K562 (cell line): Measurements from ENCODE around the gene TLX3. TPM values are rescaled to one million over a fixed set of nuclear protein-coding genes. Genes with fewer than 3 reads are reported as not detected.

Experiments used
- ATAC-seq: fragments of 200-7000 bp; cut with Tn5 transposase; 3 replicates; pipeline ENCODE4 v1.9.1; 2020; ENCODE audit warnings: moderate library complexity
- BruUV-seq: library from RNA; stranded (reverse); fragments of 400-500 nt; replicated peaks from 2 replicates; lab custom pipeline; 2021; lab: Mats Ljungman, UMichigan
- CTCF ChIA-PET: fragments of 300-600 bp; formaldehyde crosslinking; extraction: SDS; loops from one replicate; lab custom pipeline; 2021; ENCODE audit warnings: low intra/inter-chr PET ratio; lab: Yijun Ruan, JAX
- POLR2A ChIA-PET: fragments of 300-600, 350-650 bp; sonication (Branson Sonifier 250); formaldehyde crosslinking; extraction: SDS; loops from one replicate; lab custom pipeline; 2021; ENCODE audit warnings: antibody characterized with exemption, inconsistent platforms; lab: Yijun Ruan, JAX
- DNase-seq, 4 experiments: peaks; one replicate each; pipeline versions ENCODE4 v3.0.0 to v3.0.0-alpha.2; 2011 to 2018; ENCODE audit warnings: low spot score in 3 of 4, mixed read lengths in 3 of 4; ENCODE audit errors: extremely low read depth in 1 of 4
- FAIRE-seq: peaks from 2 replicates; lab custom pipeline; 2011; peaks lifted over from hg19 to GRCh38; lab: Jason Lieb, UNC
- H2AFZ ChIP-seq: 2 replicates; pipeline ENCODE4 v1.6.0; 2011; ENCODE audit warnings: low read depth, low read length, control low read depth, inconsistent platforms
- H3K27ac ChIP-seq: fragments of 200-600 bp; 3 replicates; pipeline ENCODE4 v1.8.0; 2011; ENCODE audit warnings: low read depth, mild to moderate bottlenecking, control low read depth, inconsistent platforms, low read length, moderate library complexity, mixed read lengths; ENCODE audit errors: extremely low read depth
- H3K27me3 ChIP-seq, 2 experiments: fragments of 300-600 bp in 1 of 2; 2 replicates in 1 of 2; 3 replicates in 1 of 2; pipeline versions ENCODE4 v1.6.0 to v1.8.0; 2011; ENCODE audit warnings: inconsistent platforms in 2 of 2, low read length in 2 of 2, mild to moderate bottlenecking in 1 of 2, mixed read lengths in 1 of 2, moderate library complexity in 1 of 2; ENCODE audit not compliant: control insufficient read depth in 2 of 2, insufficient read depth in 2 of 2
- H3K36me3 ChIP-seq: fragments of 300-600 bp; 3 replicates; pipeline ENCODE4 v1.8.0; 2011; ENCODE audit warnings: mild to moderate bottlenecking, low read length, inconsistent platforms; ENCODE audit not compliant: control insufficient read depth, insufficient read depth
- H3K4me1 ChIP-seq, 2 experiments: fragments of 200-600 bp in 1 of 2; replicated peaks in 1 of 2; 2 replicates in 1 of 2; 3 replicates in 1 of 2; pipeline versions ENCODE4 v1.5.1 to v1.8.0; 2011; ENCODE audit warnings: inconsistent platforms in 2 of 2, low read length in 2 of 2, mild to moderate bottlenecking in 1 of 2, mixed read lengths in 1 of 2, moderate library complexity in 1 of 2; ENCODE audit not compliant: control insufficient read depth in 2 of 2, insufficient read depth in 2 of 2
- H3K4me2 ChIP-seq: 2 replicates; pipeline ENCODE4 v1.6.1; 2011; ENCODE audit warnings: low read length, control low read depth, inconsistent platforms, mixed read lengths; ENCODE audit not compliant: insufficient read depth
- H3K4me3 ChIP-seq: fragments of 200-600 bp; sonication (generic), shearing (Covaris generic); 2 replicates; pipeline ENCODE4 v1.5.1; 2016; ENCODE audit warnings: control low read depth, inconsistent platforms
- H3K79me2 ChIP-seq: fragments of 200-600 bp; 3 replicates; pipeline ENCODE4 v1.8.0; 2011; ENCODE audit warnings: low read length, inconsistent platforms; ENCODE audit not compliant: control insufficient read depth, insufficient read depth
- H3K9ac ChIP-seq, 2 experiments: 2 replicates each; pipeline versions ENCODE4 v1.6.0 to v1.6.1; 2011; ENCODE audit warnings: low read depth in 2 of 2, low read length in 2 of 2, control low read depth in 1 of 2, inconsistent platforms in 1 of 2, mild to moderate bottlenecking in 1 of 2, mixed read lengths in 1 of 2; ENCODE audit not compliant: insufficient read depth in 1 of 2
- H3K9me1 ChIP-seq: one replicate; pipeline ENCODE4 v1.6.0; 2011; ENCODE audit warnings: inconsistent platforms, mild to moderate bottlenecking, low read length, moderate library complexity; ENCODE audit not compliant: control insufficient read depth, insufficient read depth
- H3K9me3 ChIP-seq: replicated peaks from 2 replicates; pipeline ENCODE4 v1.5.1; 2011; ENCODE audit warnings: low read depth, low read length, inconsistent platforms; ENCODE audit not compliant: control insufficient read depth, insufficient read depth
- H4K20me1 ChIP-seq: replicated peaks from 2 replicates; pipeline ENCODE4 v1.6.1; 2011; ENCODE audit warnings: low read length, inconsistent platforms, mixed read lengths; ENCODE audit not compliant: control insufficient read depth, insufficient read depth
- ARID3B ChIP-seq: fragments of 250-450 bp; sonication (Bioruptor Pico); IDR thresholded peaks from 2 replicates; pipeline ENCODE4 v1.4.0; 2020; ENCODE audit warnings: borderline replicate concordance
- BCL6 ChIP-seq: fragments of 250-450 bp; sonication (Bioruptor Pico); IDR thresholded peaks from 2 replicates; pipeline ENCODE4 v1.4.0; 2020
- GATAD2B ChIP-seq: fragments of 450-650 bp; IDR thresholded peaks from 2 replicates; pipeline ENCODE4 v1.6.1; 2017; ENCODE audit warnings: mild to moderate bottlenecking, borderline replicate concordance
- PBX2 ChIP-seq, 2 experiments: IDR thresholded peaks in 1 of 2; conservative IDR thresholded peaks in 1 of 2; 2 replicates each; pipeline ENCODE4 v1.6.1; 2016; ENCODE audit warnings: low read depth in 2 of 2, mild to moderate bottlenecking in 1 of 2, missing compliant biosample characterization in 1 of 2, missing genetic modification characterization in 1 of 2, moderate library complexity in 1 of 2
- POLR3A ChIP-seq: IDR thresholded peaks from 2 replicates; pipeline ENCODE4 v1.6.1; 2011; ENCODE audit warnings: borderline replicate concordance, mild to moderate bottlenecking, moderate library complexity; ENCODE audit not compliant: insufficient read length, insufficient read depth; ENCODE audit errors: extremely low read depth
- POLR3G ChIP-seq: IDR thresholded peaks from 2 replicates; pipeline ENCODE4 v1.6.1; 2011; ENCODE audit not compliant: insufficient read length, insufficient replicate concordance; ENCODE audit errors: extremely low read depth
- PTRF ChIP-seq: fragments of 450-650 bp; IDR thresholded peaks from 2 replicates; pipeline ENCODE4 v1.6.1; 2016; ENCODE audit warnings: mild to moderate bottlenecking, missing genetic modification characterization, missing compliant biosample characterization
- PURB ChIP-seq: sonication (generic); formaldehyde crosslinking; IDR thresholded peaks from 2 replicates; pipeline ENCODE4 v1.9.0; 2021; ENCODE audit warnings: low read depth, mild to moderate bottlenecking, missing genetic modification reagents
- SNRNP70 ChIP-seq: fragments of 200-400 bp; formaldehyde crosslinking; optimal IDR thresholded peaks from 2 replicates; pipeline ENCODE3; 2017; ENCODE audit warnings: low read depth, low read length
- WGBS: fragments of 100-300 bp; shearing (Covaris generic); methylation state at CpG from one replicate; pipeline ENCODE4 v1.1.6; 2016; ENCODE audit warnings: low coverage, mixed read lengths; ENCODE audit not compliant: insufficient coverage; ENCODE audit errors: missing lambda C conversion rate; 5-methylcytosine and 5-hydroxymethylcytosine counted together
- in situ Hi-C: fragments of 300-500 bp; cut with MboI; formaldehyde crosslinking; loops from 4 replicates; pipeline ENCODE4 v1.15.0; 2018; ENCODE audit warnings: inconsistent platforms, mixed read lengths
- intact Hi-C: fragments of 100-400 bp; cut with micrococcal nuclease; formaldehyde crosslinking; loops from 2 replicates; pipeline ENCODE4 v1.14.2; 2022
- polyA plus RNA-seq, 8 experiments: library from polyadenylated mRNA; depleted of rRNA in 4 of 8; stranded (reverse) in 5 of 8; unstranded in 3 of 8; fragments of >200 nt; fragmentation: Nextera tagmentation in 2 of 8; fragmentation: Illumina TruSeq in 1 of 8; extraction: Ambion mirVana in 2 of 8; extraction: Trizol in 1 of 8; gene quantifications; 2 replicates each; pipeline versions ENCODE4 v1.2.1 to v1.2.3, GENCODE V29; 2011 to 2014; ENCODE audit warnings: inconsistent platforms in 1 of 8, missing spikeins in 1 of 8
- total RNA-seq, 7 experiments: library from RNA; depleted of rRNA in 6 of 7; stranded (reverse); fragments of >200 nt in 6 of 7; fragmentation: Illumina TruSeq in 2 of 7; extraction: Trizol in 2 of 7; gene quantifications; 2 replicates each; pipeline versions ENCODE4 v1.2.1 to v1.2.3, GENCODE V29; 2011 to 2021; ENCODE audit warnings: low replicate concordance in 1 of 7

The TLX3 gene
- total and polyA plus RNA-seq, 9 of the 15 experiments (the other 6 are each of a cell fraction or from before 2014, with no cell fraction given), result not detected

GRCh38 chr5:171337210-171337569 lies 28.1 kb downstream of the TLX3 start:
- intact Hi-C loops (loop anchor here (1.0 to 5.0 kb wide), 3 partner anchors 64 to 700 kb away; no protein-coding TSS in a partner anchor), in situ Hi-C loops (loop anchor here (10.0 kb wide), 1 partner anchor 592 kb away; no protein-coding TSS in a partner anchor)
- Histone ChIP-seq H3K4me1 (no peaks in the 10 kb centered on the region; a peak in 1 of 5 replicates), H3K9me3 (no peaks in the 10 kb centered on the region), H3K4me3 (no peak overlapping the region), H2AFZ (peak overlapping the region; percentile 42; the same call in 1 of the 2 replicates), H3K27me3 (peaks cover 7 to 30% of the 10 kb centered on the region in 2 experiments; a peak in 3 of 5 replicates), H3K27ac (no peak overlapping the region), H3K9ac (no peak overlapping the region), H3K4me2 (no peak overlapping the region), H3K36me3 (no peaks in the 10 kb centered on the region), H4K20me1 (no peaks in the 10 kb centered on the region), H3K79me2 (no peaks in the 10 kb centered on the region), H3K9me1 (no peaks in the 10 kb centered on the region)
- peak; percentile 62 for FAIRE-seq
- 3% methylated on average over 11 of the region's 11 CpGs for WGBS
- no TSS peak for BruUV-seq
- POLR2A ChIA-PET, result no interaction called here
- no peak for DNase-seq
- TF ChIP-seq PBX2 (CRISPR knock-in tag; IDR thresholded peaks at IDR 0.05; ENCODE audit: low read depth) (no peak), PBX2 (tag; conservative IDR thresholded peaks at IDR 0.05; ENCODE audit: low read depth) (no peak), SNRNP70 (no peak), POLR3G (no peak), POLR3A (no peak), BCL6 (CRISPR knock-in tag) (no peak), ARID3B (CRISPR knock-in tag) (no peak), PURB (CRISPR knock-in tag) (no peak), GATAD2B (no peak), PTRF (tag) (no peak)
- no peak for ATAC-seq
- CTCF ChIA-PET, result interaction anchor here (0.6 to 1.9 kb wide), 2 partner anchors 102 to 131 kb away, joined by 3 to 5 read pairs; no protein-coding TSS in a partner anchor
